GM18505 (cell line): ENCODE data around the gene FLII.

Experiments used
- ATAC-seq: cut with Tn5 transposase; IDR thresholded peaks from one replicate; pipeline ENCODE4 v1.9.1; 2021; ENCODE audit not compliant: unreplicated experiment
- POLR2A ChIP-seq: IDR thresholded peaks from 4 replicates; pipeline ENCODE4 v1.6.1; 2011; ENCODE audit warnings: borderline replicate concordance; ENCODE audit not compliant: insufficient read depth, insufficient read length; ENCODE audit errors: extremely low read depth

Gene FLII

GRCh38 chr17:18267927-18268711 is 9.6 kb upstream of the FLII start:
- TF ChIP-seq POLR2A, result no peak
- no peak for ATAC-seq

GRCh38 chr17:18267366-18267765 is 8.8 kb upstream of the FLII start:
- no peak for ATAC-seq
- TF ChIP-seq POLR2A, result no peak

- ATAC-seq, result no peak
- TF ChIP-seq POLR2A, result no peak
Measured at GRCh38 chr17:18263885-18264682, 5.5 kb upstream of the FLII start.

- TF ChIP-seq POLR2A, result no peak
- ATAC-seq, result no peak
Measured at GRCh38 chr17:18262641-18263040, 4.1 kb upstream of the FLII start.

GRCh38 chr17:18262111-18262510 is 3.6 kb upstream of the FLII start:
- no peak for TF ChIP-seq POLR2A
- ATAC-seq, result no peak

GRCh38 chr17:18261659-18262058 is 3.1 kb upstream of the FLII start:
- no peak for ATAC-seq
- TF ChIP-seq POLR2A, result no peak

GRCh38 chr17:18261146-18261515 is 2.6 kb upstream of the FLII start:
- no peak for ATAC-seq
- no peak for TF ChIP-seq POLR2A

GRCh38 chr17:18260332-18261145 is 2.0 kb upstream of the FLII start, which contains the start of gene MIEF2:
Gene MIEF2, plus strand, starts transcription at chr17:18260662. Its CDS starts 2,059 bp downstream, at chr17:18262721.
- peak; percentile 49 for TF ChIP-seq POLR2A
- peak; percentile 70 for ATAC-seq

GRCh38 chr17:18259621-18260331 is 1.2 kb upstream of the FLII start:
- TF ChIP-seq POLR2A, result no peak
- no peak for ATAC-seq

- no peak for ATAC-seq
- peak; percentile 59 for TF ChIP-seq POLR2A
Measured at GRCh38 chr17:18257982-18258355, 569 bp downstream of the FLII start.

- no peak for TF ChIP-seq POLR2A
- ATAC-seq, result no peak
Measured at GRCh38 chr17:18257268-18257981, 1.1 kb downstream of the FLII start.

GRCh38 chr17:18256776-18257175 is 1.8 kb downstream of the FLII start:
- no peak for TF ChIP-seq POLR2A
- ATAC-seq, result no peak
